A673 (cell line): Measurements from ENCODE around the gene RCBTB1. TPM values are rescaled to one million over a fixed set of nuclear protein-coding genes. Genes with fewer than 3 reads are reported as not detected.
"Not testable (repeated sequence)": the region's sequence is repeated elsewhere in the genome, so short reads cannot be mapped to it uniquely, and the experiment has no call there.

ENCODE experiments used
- BruUV-seq: library from RNA; stranded (reverse); fragments of 400-500 nt; replicated peaks from 2 replicates; lab custom pipeline; 2021; lab: Mats Ljungman, UMichigan
- CTCF ChIA-PET: fragments of 300-600 bp; sonication (Branson Sonifier 250); formaldehyde crosslinking; loops from one replicate; lab custom pipeline; 2022; ENCODE audit warnings: antibody characterized with exemption; lab: Charles Lee
- POLR2A ChIA-PET: fragments of 300-600 bp; sonication (Branson Sonifier 250); formaldehyde crosslinking; loops from one replicate; lab custom pipeline; 2022; ENCODE audit warnings: antibody characterized with exemption; ENCODE audit not compliant: low non-redundant PET; lab: Charles Lee
- DNase-seq: peaks from one replicate; pipeline ENCODE4 v3.0.0-alpha.2; 2015; ENCODE audit warnings: low spot score
- H3K27ac ChIP-seq: fragments of 200-600 bp; sonication (generic); 2 replicates; pipeline ENCODE4 v1.5.1; 2016; ENCODE audit warnings: mixed run types, low read depth, mild to moderate bottlenecking, mixed read lengths, antibody characterized with exemption, low read length; ENCODE audit not compliant: poor library complexity, severe bottlenecking
- H3K27me3 ChIP-seq: fragments of 200-600 bp; sonication (generic); replicated peaks from 2 replicates; pipeline ENCODE4 v1.6.1; 2017; ENCODE audit warnings: mixed run types, low read depth, mild to moderate bottlenecking, mixed read lengths, antibody characterized with exemption, low read length; ENCODE audit not compliant: insufficient read depth, poor library complexity
- H3K36me3 ChIP-seq: fragments of 200-600 bp; sonication (generic); 2 replicates; pipeline ENCODE4 v1.6.1; 2016; ENCODE audit warnings: mixed run types, mild to moderate bottlenecking, mixed read lengths, antibody characterized with exemption, low read length; ENCODE audit not compliant: insufficient read depth, poor library complexity, severe bottlenecking
- H3K4me1 ChIP-seq: fragments of 200-600 bp; sonication (generic); 2 replicates; pipeline ENCODE4 v1.6.1; 2017; ENCODE audit warnings: mixed run types, mild to moderate bottlenecking, mixed read lengths, antibody characterized with exemption, low read length; ENCODE audit not compliant: insufficient read depth, poor library complexity, severe bottlenecking
- H3K4me3 ChIP-seq: fragments of 200-600 bp; sonication (generic); 2 replicates; pipeline ENCODE4 v1.5.1; 2016; ENCODE audit warnings: low read depth, mixed run types, mild to moderate bottlenecking, mixed read lengths, low read length; ENCODE audit not compliant: poor library complexity, severe bottlenecking
- H3K9me3 ChIP-seq: fragments of 200-600 bp; sonication (generic); 2 replicates; pipeline ENCODE4 v1.6.1; 2016; ENCODE audit warnings: mixed run types, low read depth, mild to moderate bottlenecking, mixed read lengths, antibody characterized with exemption, low read length; ENCODE audit not compliant: poor library complexity, severe bottlenecking
- CTCF ChIP-seq: fragments of 300-800, 200-600 bp; sonication (generic); conservative IDR thresholded peaks from 2 replicates; pipeline ENCODE4 v1.5.1; 2017; ENCODE audit warnings: low read depth, mild to moderate bottlenecking, antibody characterized with exemption, low read length, moderate library complexity, mixed read lengths
- EZH2 ChIP-seq: fragments of 200-600 bp; sonication (generic); IDR thresholded peaks from 2 replicates; pipeline ENCODE4 v1.6.1; 2017; ENCODE audit warnings: borderline replicate concordance, low read depth, mild to moderate bottlenecking, mixed read lengths, antibody characterized with exemption, low read length; ENCODE audit not compliant: poor library complexity, severe bottlenecking
- intact Hi-C: fragments of 100-400 bp; cut with micrococcal nuclease; formaldehyde crosslinking; loops from one replicate; pipeline ENCODE4 v1.10.0; 2022; ENCODE audit not compliant: unreplicated experiment
- total RNA-seq: library from RNA; stranded (reverse); gene quantifications from 2 replicates; pipeline ENCODE4 v1.2.3, GENCODE V29; 2021

The RCBTB1 gene
- total RNA-seq, 1 experiment from 2014 or later: 12.7 TPM

- H3K4me3 ChIP-seq: no peak overlapping the region
- no TSS peak for BruUV-seq
- no peaks in the 10 kb centered on the region for H3K36me3 ChIP-seq
- no peaks in the 10 kb centered on the region for H3K9me3 ChIP-seq
- DNase-seq: no peak
- H3K4me1 ChIP-seq: no peaks in the 10 kb centered on the region
- intact Hi-C loops: no loop called here
- H3K27me3 ChIP-seq: no peaks in the 10 kb centered on the region
- H3K27ac ChIP-seq: no peak overlapping the region
- TF ChIP-seq EZH2 (no peak), CTCF (no peak)
- ChIA-PET POLR2A (no interaction called here), CTCF (no interaction called here)
These were observed 30.7 kb upstream of the RCBTB1 start for GRCh38 chr13:49615836-49616675.

- DNase-seq, intact Hi-C loops, H3K4me3 ChIP-seq, H3K36me3 ChIP-seq, CTCF ChIA-PET, BruUV-seq, H3K27ac ChIP-seq, POLR2A ChIA-PET, H3K27me3 ChIP-seq, H3K4me1 ChIP-seq, H3K9me3 ChIP-seq: not testable (repeated sequence)
These were observed 26.7 kb upstream of the RCBTB1 start for GRCh38 chr13:49612042-49612441.

GRCh38 chr13:49610176-49610575 lies 24.8 kb upstream of the RCBTB1 start:
- CTCF ChIA-PET: no interaction called here
- Histone ChIP-seq H3K27me3 (no peaks in the 10 kb centered on the region), H3K4me3 (no peak overlapping the region), H3K27ac (no peak overlapping the region), H3K9me3 (no peaks in the 10 kb centered on the region), H3K4me1 (no peaks in the 10 kb centered on the region), H3K36me3 (no peaks in the 10 kb centered on the region)
- no TSS peak for BruUV-seq
- DNase-seq: no peak
- TF ChIP-seq EZH2 (no peak), CTCF (no peak)
- POLR2A ChIA-PET: no interaction called here
- intact Hi-C loops: no loop called here
